GM12865 (cell line): ENCODE data around the gene SMG1.

ENCODE experiments used
- DNase-seq: peaks from one replicate; pipeline ENCODE4 v3.0.0; 2010; ENCODE audit warnings: low read depth
- H3K4me3 ChIP-seq: 2 replicates; pipeline ENCODE4 v1.5.1; 2011; ENCODE audit warnings: mild to moderate bottlenecking, low read depth, low read length, control low read depth
- TF ChIP-seq, protein P1 (sequence below): IDR thresholded peaks from 2 replicates; pipeline ENCODE4 v1.5.1; 2011; ENCODE audit warnings: low read length, control low read depth, low read depth, inconsistent platforms; ENCODE audit not compliant: insufficient read depth; ENCODE audit errors: missing control alignments

The SMG1 gene

DNA sequence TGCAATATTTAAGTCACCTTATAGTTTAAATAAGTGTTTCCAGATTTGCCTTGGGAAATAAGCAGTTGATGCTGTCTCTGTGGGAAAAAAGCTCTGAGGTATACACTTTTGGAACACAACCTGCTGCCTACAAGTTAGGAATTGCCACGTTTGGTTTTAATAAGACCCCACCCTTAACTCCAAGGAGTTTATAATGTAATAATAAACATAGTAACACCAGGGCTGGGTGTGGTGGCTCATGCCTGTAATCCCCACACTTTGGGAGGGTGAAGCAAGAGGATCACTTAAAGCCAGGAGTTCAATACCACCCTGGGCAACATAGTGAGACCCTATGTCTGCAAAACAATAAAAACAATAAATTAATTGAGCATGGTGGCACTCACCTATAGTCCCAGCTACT, 15.9 kb upstream of the SMG1 start:
- no peak overlapping the region for H3K4me3 ChIP-seq
- DNase-seq = no peak
- TF ChIP-seq, protein P1, sequence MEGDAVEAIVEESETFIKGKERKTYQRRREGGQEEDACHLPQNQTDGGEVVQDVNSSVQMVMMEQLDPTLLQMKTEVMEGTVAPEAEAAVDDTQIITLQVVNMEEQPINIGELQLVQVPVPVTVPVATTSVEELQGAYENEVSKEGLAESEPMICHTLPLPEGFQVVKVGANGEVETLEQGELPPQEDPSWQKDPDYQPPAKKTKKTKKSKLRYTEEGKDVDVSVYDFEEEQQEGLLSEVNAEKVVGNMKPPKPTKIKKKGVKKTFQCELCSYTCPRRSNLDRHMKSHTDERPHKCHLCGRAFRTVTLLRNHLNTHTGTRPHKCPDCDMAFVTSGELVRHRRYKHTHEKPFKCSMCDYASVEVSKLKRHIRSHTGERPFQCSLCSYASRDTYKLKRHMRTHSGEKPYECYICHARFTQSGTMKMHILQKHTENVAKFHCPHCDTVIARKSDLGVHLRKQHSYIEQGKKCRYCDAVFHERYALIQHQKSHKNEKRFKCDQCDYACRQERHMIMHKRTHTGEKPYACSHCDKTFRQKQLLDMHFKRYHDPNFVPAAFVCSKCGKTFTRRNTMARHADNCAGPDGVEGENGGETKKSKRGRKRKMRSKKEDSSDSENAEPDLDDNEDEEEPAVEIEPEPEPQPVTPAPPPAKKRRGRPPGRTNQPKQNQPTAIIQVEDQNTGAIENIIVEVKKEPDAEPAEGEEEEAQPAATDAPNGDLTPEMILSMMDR = no peak

DNA sequence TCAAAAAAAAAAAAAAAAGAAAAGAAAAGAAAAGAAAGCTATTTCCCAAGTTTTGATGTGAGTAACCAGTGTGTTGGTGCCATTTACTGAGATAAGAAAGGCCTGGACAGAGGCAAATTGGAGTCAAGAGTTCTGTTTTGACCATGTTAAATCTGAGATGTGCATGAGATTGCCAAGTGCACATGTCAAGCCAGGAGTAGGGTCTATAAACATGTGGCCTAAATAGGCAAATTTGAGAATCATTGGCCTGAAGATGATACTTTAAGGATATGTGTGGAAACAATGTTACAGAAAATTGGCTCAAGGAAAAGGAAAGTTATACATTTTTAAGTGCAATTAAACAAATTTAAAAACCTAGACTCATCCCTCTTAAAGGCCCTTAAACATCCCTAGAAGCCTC, 15.3 kb upstream of the SMG1 start:
- no peak for DNase-seq
- no peak overlapping the region for H3K4me3 ChIP-seq
- TF ChIP-seq, protein P1 = no peak

DNA sequence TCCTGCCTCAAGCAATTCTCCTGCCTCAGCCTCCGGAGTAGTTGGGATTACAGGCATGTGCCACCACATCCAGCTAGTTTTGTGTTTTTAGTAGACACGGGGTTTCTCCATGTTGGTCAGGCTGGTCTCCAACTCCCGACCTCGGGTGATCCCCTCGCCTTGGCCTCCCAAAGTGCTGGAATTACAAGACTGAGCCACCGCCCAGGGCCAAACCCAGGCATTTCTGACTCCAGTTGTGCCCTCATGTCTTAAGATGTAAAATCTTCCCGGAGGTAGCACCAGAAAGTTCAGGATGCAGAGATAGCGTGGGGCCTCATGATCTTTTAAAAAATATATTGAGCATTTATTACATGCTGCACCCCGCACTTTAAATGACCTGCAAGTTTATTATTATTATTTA, 12.8 kb upstream of the SMG1 start:
- H3K4me3 ChIP-seq = no peak overlapping the region
- TF ChIP-seq, protein P1 = no peak
- no peak for DNase-seq

DNA sequence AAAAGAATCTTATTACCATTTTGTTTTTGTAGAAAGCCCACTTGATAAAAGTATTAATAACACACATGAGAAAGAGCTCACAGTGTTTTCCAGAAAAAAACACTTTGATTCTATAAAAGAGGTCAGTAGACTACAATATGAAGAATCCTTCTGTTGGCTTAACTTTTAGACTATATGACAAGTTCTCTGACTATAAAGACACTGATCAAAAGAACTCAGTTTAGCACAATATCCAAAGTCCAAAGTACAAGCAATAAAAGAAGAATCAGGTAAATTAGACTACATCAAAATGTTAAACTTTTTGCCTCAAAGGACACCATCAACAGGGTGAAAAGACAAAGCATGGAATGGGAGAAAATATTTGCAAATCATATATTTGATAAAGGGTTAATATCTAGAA, 11.2 kb upstream of the SMG1 start:
- TF ChIP-seq, protein P1 = no peak
- no peak for DNase-seq
- H3K4me3 ChIP-seq = no peak overlapping the region

DNA sequence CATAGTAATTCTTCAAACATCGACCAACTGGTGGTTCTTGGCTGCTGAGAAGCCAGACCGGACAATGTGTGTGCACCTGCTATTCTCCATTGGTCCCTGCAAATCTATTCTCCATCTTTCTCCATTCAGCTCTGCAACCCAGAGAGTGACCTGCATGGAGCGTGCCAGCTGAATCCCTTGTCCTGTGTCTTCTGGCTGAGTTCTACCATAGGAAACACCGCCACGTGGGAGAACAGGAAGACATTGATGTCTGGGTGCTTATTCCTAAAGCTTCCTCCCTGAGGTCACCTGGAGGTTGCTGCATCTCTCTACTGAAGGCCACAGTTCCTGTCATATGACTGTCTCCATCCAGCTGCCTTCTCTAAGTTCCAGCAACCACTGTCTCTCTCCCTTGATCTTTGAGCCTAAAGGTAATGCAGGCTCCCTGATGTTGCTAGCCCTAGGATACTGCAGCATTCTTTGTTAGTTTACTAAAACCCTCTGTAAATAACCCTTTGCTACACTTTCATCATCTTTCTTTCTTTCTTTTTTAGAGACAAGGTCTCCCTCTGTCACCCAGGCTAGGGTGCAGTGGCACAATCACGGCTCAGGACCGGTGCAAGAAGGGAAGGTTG, 10.6 kb upstream of the SMG1 start:
- no peak overlapping the region for H3K4me3 ChIP-seq
- TF ChIP-seq, protein P1 = no peak
- DNase-seq = no peak

DNA sequence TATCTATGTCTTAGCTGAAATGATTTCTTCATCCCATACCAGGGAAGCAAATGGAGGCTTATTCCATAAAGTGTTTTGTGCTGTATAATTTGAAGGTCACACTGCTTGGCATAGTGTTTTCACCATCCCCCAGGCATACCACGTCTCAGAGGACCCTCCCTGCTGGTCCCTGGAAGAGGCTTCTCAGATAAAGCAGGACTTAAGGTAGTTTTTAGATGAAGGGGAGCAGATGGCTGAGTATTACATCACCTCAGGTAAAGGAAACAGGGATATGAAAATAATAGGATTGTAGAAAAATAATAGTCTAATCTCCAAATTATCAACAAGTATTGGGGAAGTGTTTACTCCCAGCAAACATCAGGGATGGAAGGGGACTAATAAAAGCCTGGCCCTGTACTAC, 7.3 kb upstream of the SMG1 start:
- TF ChIP-seq, protein P1 = no peak
- H3K4me3 ChIP-seq = no peak overlapping the region
- DNase-seq = no peak
